ENCODE data around the gene RNF17. TPM values are rescaled to one million over a fixed set of nuclear protein-coding genes. Genes with fewer than 3 reads are reported as not detected.

The RNF17 gene
- total RNA-seq (ENCODE audit: low replicate concordance) = not detected in 2 replicates

- TF ChIP-seq CTCF (IDR thresholded peaks at IDR 0.05; ENCODE audit: insufficient read depth, low read length) = no peak
- H3K4me3 ChIP-seq (ENCODE audit: low read depth, low read length) = no peak within 1 kb of the TSS
- no peak for DNase-seq (ENCODE audit: low read depth)
Observed at GRCh38 chr13:24763596-24764275, at the start of gene RNF17. Gene RNF17, plus strand, starts transcription at chr13:24764169. Its CDS starts 35 bp downstream, at chr13:24764204.

GRCh38 chr13:24716011-24716410 is 48.0 kb upstream of the RNF17 start:
- H3K4me3 ChIP-seq (ENCODE audit: low read depth, low read length) = no peak overlapping the region
- no peak for TF ChIP-seq CTCF (IDR thresholded peaks at IDR 0.05; ENCODE audit: insufficient read depth, low read length)
- DNase-seq (ENCODE audit: low read depth) = no peak

GRCh38 chr13:24716446-24716845 is 47.5 kb upstream of the RNF17 start:
- no peak for DNase-seq (ENCODE audit: low read depth)
- TF ChIP-seq CTCF (IDR thresholded peaks at IDR 0.05; ENCODE audit: insufficient read depth, low read length) = no peak
- H3K4me3 ChIP-seq (ENCODE audit: low read depth, low read length) = no peak overlapping the region

GRCh38 chr13:24717217-24717616 is 46.8 kb upstream of the RNF17 start:
- DNase-seq (ENCODE audit: low read depth) = no peak
- no peak for TF ChIP-seq CTCF (IDR thresholded peaks at IDR 0.05; ENCODE audit: insufficient read depth, low read length)
- H3K4me3 ChIP-seq (ENCODE audit: low read depth, low read length) = no peak overlapping the region

GRCh38 chr13:24718192-24718965 is 45.6 kb upstream of the RNF17 start:
- TF ChIP-seq CTCF (IDR thresholded peaks at IDR 0.05; ENCODE audit: insufficient read depth, low read length) = no peak
- DNase-seq (ENCODE audit: low read depth) = no peak

GRCh38 chr13:24719139-24719538 is 44.8 kb upstream of the RNF17 start:
- H3K4me3 ChIP-seq (ENCODE audit: low read depth, low read length) = no peak overlapping the region
- TF ChIP-seq CTCF (IDR thresholded peaks at IDR 0.05; ENCODE audit: insufficient read depth, low read length) = no peak
- no peak for DNase-seq (ENCODE audit: low read depth)

More at GRCh38 chr13:24718192-24718965, 45.6 kb upstream of the RNF17 start:
- H3K4me3 ChIP-seq (ENCODE audit: low read depth, low read length) = no peak overlapping the region

Data from fibroblast of the aortic adventitia (primary cell).